Right ventricle myocardium superior (tissue), 1 donor: ENCODE measurements around the gene SZRD1. TPM values are rescaled to one million over a fixed set of nuclear protein-coding genes. Genes with fewer than 3 reads are reported as not detected.
A peak's percentile ranks its signal among the peaks of the same experiment; 100 is the strongest.
"Not testable (repeated sequence)": the region's sequence is repeated elsewhere in the genome, so short reads cannot be mapped to it uniquely, and the experiment has no call there.

Experiments
- ATAC-seq: fragments of 200-7000 bp; cut with Tn5 transposase; one replicate; pipeline ENCODE4 v1.9.1; 2020; ENCODE audit warnings: mild to moderate bottlenecking; ENCODE audit not compliant: poor library complexity
- DNase-seq: peaks from one replicate; pipeline ENCODE4 v3.0.0-alpha.2; 2020
- intact Hi-C: fragments of 100-400 bp; cut with DNase I; formaldehyde crosslinking; loops from one replicate; pipeline ENCODE4 v1.11.2; 2022
- total RNA-seq: library from RNA; stranded (reverse); fragmentation: NEBNext Ultra II Directional; extraction: Animal tissue kit (Norgen Biotek cat#: 25700); gene quantifications from one replicate; pipeline ENCODE4 v1.2.1, GENCODE V29; 2021
- donor health status: DM: no; HTN: yes; CAD: no; lungs with severe emphysema.

The SZRD1 gene
- total RNA-seq, 1 donor from 2014 or later = 91.1 TPM

DNA sequence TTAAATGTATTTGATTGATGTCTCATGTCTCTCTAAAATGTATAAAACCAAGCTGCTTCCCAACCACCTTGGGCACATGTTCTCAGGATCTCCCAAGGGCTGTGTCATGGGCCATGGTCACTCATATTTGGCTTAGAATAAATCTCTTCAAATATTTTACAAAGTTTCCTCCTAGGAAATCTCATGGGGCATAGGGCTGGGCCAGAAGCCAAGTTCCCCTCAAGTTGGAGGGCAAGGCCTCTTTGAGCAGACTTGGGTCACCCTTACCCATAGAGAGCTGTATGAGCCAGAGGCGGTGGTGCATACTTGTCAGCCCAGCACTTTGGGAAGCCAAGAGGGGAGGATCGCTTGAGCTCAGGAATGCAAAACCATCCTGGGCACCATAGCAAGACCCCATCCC lies 12.4 kb upstream of the SZRD1 start:
- DNase-seq = no peak
- intact Hi-C loops = loop anchor here (5.0 kb wide), 2 partner anchors 107 to 272 kb away; no protein-coding TSS in a partner anchor
- ATAC-seq = no peak

DNA sequence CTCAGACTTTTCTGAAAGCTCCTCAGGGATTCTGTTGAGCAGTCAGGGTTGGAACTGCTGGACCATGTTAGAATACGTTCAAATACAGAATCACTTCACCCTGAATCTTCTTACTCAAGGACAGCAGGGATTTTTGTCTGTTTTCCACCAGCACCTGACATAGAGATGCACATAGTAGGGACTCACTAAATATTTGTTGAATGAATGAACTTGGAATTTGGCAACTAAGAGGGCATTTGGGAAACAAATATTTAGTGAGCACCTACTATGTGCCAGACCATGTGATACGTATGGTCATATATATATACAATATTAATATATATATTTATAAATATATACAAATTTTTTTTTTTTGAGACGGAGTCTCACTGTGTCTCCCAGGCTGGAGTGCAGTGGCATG lies 10.2 kb upstream of the SZRD1 start:
- no peak for ATAC-seq
- DNase-seq = no peak
- intact Hi-C loops = loop anchor here (5.0 kb wide), 1 partner anchor 275 kb away; no protein-coding TSS in a partner anchor

DNA sequence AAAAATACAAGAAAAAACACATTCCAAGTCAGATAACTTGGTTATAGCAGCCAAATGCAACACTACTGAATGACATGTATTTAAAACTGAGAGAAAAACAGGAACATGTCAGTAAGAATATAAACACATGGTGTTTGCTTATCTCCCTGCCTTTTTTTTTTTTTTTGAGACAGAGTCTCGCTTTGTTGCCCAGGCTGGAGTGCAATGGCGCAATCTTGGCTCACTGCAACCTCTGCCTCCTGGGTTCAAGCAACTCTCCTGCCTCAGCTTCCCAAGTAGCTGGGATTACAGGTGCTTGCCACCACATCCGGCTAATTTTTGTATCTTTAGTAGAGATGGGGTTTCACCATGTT lies 1.9 kb upstream of the SZRD1 start:
- intact Hi-C loops, DNase-seq: not testable (repeated sequence)
- ATAC-seq = peak; percentile 5

DNA sequence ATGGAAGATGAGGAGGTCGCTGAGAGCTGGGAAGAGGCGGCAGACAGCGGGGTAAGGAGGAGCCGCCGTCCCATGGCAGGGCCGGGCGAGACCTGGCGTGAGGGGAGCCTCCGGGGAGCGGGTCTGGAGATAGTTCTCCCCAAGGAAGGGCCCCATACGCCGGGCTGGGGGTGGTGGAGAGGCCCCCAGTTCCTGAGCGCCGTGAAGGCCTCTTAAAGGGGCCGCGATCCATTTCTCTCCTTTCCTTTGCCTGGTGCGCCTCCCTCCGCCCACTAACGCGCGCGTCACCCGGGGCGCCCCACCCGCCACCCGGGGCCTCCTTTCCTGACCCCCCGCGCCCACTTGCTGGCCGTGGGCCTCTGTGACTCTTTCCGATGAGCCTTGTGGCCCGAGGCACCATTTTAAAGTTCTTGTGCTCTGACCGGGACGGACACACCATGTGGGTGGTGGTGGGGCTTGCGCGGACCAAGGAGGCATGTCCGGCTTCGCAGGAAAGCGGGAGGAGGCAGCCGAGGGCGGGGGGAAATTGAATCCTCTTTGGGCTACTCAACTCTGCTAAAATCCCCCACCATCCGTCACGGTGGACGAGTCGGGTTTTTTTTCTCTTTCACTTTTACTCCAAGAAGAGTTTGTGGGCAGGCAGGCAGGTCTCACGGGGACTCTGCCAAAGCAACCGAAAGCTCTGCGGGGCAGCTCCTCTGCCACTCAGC lies 371 bp downstream of the SZRD1 start:
- ATAC-seq (peak; percentile 85), DNase-seq (peak; percentile 87)
- intact Hi-C loops = no loop called here

DNA sequence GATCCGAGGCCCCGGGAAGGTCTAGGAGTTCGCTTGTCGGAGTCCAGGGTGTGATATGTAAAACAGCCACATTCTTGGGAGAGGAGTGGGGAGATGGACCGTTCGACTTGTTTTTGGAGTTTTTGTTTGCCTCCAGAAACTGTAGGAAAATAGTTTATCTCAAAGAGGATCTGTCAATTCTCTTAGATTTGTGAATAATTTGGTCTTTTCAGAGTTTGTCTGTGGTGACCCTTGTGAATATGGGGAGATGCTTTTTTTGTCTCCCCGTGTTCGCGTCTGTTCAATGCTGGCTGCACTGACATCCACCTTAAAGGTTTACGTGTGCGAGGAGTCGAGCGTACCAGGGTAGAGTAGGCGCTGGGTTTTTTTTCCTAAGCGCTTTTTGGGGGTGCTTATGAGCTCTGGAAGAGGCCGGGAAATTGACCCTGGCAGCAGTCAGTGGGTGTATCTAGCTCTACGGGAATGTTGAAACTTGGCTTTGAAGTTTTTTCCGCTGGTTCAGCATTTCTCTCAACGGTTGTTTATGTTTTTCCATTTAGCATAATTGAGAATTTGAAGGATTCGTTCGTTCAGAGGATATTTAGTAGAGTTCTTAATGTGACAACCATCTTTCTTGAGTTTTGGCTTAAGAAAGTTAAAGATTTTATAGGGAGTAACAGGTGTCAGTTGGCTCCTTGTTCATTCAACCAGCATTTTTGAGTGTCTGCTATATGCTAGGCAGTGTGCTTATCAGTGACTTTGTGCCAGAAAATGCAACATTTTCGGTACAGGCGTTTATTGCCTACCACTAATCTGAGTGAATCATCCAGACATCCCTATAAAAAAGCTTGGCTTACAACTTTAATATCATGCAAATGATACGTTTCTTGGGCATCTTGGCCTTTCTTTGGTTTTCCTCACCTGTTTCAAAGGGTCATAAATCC lies 1.2 kb downstream of the SZRD1 start:
- intact Hi-C loops = no loop called here
- ATAC-seq (no peak), DNase-seq (no peak)

DNA sequence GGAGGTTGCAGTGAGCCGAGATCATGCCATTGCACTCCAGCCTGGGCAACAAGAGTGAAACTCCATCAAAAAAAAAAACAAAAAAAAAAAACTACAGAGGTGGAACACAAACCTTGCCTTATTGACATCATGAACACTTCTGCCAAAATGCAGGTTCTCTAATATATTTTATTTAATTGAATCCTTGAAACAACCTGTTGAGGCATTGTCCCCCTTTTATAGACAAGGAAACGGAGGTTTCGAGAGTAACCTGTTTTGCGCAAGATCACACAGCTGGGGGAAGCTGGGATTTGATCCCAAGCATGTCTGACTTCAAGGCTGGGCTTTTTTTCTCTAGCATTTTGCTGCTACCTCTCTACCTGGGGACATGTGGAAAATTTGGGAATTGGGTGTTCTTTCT lies 2.8 kb downstream of the SZRD1 start:
- ATAC-seq (no peak), DNase-seq (no peak)
- intact Hi-C loops = no loop called here

DNA sequence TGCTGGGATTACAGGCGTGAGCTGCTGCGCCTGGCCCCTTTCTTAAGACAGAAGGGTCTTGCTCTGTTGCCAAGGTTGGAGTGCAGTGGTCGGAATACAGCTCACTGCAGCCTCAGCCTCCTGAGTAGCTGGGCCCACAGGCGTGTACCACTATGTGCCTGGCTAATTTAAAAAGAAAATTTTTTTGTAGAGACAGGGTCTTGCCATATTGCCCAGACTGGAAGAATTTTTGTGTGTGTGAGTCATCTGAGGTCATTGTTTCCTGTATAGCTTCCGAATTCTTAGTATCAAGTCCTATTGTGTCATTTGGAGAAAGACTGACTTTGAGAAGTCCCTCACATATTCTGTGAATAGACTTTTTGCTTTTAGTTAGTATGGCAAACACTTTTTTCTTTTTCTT lies 4.7 kb downstream of the SZRD1 start:
- intact Hi-C loops = no loop called here
- no peak for ATAC-seq

DNA sequence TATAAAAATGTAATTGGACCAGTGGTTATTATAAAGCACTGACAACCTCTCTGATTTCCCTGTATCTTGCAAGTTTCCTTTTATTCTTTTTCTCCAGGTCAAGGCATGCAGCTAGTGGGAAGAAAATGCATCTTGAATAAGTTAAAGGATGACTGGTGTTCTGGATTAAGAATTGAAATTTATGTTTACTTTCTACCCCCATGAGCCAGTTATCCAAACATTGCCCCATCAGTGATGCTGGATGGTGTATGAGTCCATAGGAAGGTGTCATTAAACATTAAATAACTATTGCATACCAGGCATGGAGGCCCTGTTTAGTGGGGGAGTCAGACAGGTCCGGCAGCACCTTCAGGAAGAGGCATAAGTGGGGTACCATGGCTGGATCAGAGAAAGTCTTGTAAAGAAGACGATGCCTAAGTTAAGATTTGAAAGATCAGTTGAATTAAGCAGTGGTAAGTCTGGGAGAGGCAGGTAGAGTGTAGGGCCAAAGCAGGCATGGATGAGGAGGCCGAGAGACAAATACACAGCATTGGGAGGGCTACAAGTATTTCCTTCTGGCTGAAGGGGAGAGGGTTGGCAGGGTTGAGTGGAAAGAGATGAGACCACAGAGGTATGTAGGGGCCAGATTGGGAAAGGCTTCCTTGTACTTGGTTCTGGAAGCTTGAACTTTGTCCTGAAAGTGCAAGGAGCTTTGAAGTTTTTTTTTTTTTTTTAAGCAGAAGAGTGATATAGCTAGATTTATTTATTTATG lies 5.7 kb downstream of the SZRD1 start:
- intact Hi-C loops = no loop called here

More for the DNA sequence above, 4.7 kb downstream of the SZRD1 start:
- no peak for DNase-seq

DNA sequence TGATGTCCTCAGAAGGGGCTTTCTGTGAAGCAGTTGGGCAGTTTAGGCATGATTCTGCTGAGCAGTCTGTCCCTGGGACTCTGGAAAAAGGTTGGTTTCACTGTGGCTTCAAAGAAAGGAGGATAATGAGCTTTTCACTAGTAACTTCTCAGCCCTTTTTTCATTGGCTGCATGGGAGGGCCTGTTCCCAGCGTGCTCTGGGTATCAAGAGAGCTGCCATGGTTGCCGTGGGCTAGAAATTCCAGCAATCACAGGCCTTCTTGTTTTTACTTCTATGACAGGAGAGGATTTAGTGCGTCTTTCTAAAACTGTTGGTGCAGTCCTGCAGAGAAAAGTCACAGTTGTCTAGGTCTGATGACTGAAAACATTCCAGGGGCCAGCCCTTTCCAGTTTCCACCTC lies 7.2 kb downstream of the SZRD1 start:
- ATAC-seq (no peak), DNase-seq (no peak)
- intact Hi-C loops = no loop called here

More for the DNA sequence above, 5.7 kb downstream of the SZRD1 start:
- DNase-seq (no peak), ATAC-seq (no peak)

DNA sequence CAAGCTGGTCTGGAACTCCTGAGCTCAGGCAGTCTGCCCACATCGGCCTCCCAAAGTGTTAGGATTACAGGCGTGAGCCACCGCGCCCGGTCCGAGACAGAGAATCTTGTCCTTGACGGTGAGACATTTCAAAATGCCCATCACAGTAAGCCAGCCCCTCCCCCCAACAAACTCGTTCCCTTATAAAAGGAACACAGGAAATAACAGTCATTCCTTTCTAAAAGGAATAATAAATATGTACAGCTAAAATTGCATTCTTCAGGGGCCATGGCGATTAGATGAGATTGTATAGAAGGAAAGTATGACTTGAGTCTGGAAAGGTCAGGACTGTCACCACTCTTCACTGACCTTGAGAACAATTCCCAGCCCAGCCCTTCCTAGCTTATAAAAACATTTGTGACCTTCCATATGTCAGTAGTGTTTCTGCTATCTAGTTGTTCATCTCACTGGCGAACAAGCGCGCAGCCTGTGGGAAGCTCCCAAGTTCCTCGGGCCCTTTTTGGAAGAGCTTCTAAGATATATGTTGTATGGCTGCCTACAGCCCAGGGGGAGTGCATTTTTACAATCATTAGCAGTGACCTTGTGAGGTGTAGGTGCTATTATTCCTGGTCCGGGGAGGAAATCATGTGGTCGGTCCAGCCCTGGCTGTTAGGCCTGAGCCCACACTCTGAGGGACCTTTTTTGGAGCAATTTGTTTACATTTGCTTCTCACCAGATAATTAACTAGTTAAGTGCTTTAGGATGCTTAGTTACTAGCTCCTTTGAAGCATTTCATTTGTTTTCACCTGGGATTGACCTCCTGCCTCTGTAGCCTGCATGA lies 8.7 kb downstream of the SZRD1 start:
- DNase-seq (no peak), ATAC-seq (peak; percentile 43)
- intact Hi-C loops = no loop called here

DNA sequence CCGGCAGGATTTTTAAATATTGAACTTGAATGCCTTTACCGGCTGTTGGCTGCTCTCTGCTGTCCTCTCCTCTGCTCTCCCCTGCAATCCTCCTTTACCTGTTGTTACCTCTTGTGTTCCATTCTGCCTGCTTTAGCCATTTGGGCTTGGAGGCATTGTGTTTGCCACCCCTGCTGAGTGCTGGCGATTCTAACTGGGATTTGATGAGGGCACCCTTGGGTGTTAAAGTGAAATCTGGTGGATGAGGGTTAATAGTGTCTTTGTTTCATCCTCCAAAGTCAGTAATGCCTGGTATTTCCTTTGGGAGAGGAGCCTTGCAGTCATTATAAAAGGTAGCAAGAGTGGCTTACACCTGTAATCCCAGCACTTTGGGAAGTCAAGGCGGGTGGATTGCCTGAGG lies 9.9 kb downstream of the SZRD1 start:
- intact Hi-C loops = no loop called here
- DNase-seq = no peak

DNA sequence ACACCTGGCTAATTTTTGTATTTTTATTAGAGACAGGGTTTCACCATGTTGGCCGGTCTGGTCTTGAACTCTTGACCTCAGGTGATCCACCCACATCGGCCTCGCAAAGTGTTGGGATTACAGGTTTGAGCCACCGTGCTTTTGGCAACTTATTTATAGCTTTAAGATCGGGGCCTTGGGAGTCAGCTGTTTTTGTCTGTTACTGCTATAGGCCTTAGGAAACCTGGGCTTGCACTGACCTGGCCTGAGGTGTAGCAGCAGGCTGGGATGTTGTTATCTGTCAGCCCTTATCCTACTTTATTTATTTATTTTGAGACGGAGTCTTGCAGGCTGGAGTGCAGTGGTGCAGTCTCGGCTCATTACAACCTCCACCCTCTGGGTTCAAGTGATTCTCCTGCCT lies 11.4 kb downstream of the SZRD1 start:
- intact Hi-C loops = no loop called here
- no peak for DNase-seq
- no peak for ATAC-seq

More for the DNA sequence above, 9.9 kb downstream of the SZRD1 start:
- ATAC-seq = no peak

DNA sequence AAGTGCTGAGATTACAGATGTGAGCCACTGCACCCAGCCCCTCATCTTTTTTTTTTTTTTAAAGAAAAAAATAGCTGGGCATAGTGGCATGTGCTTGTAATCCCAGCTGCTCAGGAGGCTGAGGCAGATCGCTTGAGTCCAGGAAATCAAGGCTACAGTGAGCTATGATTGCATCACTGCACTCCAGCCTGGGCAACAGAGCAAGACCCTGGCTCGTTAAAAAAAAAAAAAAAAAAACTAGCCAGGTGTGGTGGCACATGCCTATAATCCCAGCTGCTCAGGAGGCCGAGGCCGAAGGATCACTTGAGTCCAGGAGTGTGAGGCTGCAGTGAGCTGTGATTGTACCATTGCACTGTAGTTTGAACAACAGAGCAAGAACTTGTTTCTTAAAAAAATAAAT lies 13.8 kb downstream of the SZRD1 start:
- ATAC-seq (no peak), DNase-seq (no peak)
- intact Hi-C loops = no loop called here

DNA sequence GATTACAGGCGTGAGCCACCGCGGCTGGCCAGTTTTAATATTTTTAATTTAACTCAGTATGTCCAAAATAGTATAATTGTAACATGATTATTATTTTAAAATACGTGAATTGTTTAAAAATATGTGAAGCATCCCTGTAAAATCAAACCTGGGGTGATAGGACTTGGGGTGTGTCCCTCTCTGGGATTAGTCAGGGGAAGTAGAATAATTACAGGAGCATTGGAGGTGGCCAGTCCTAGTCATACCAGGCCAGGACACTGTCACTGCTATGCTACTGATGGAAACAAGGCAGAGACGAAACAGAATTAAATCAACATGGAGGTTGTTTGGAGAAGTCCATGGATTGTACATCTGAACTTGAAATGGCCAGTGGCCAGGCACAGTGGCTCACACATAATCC lies 16.8 kb downstream of the SZRD1 start:
- no peak for DNase-seq
- no peak for ATAC-seq
- intact Hi-C loops = no loop called here

DNA sequence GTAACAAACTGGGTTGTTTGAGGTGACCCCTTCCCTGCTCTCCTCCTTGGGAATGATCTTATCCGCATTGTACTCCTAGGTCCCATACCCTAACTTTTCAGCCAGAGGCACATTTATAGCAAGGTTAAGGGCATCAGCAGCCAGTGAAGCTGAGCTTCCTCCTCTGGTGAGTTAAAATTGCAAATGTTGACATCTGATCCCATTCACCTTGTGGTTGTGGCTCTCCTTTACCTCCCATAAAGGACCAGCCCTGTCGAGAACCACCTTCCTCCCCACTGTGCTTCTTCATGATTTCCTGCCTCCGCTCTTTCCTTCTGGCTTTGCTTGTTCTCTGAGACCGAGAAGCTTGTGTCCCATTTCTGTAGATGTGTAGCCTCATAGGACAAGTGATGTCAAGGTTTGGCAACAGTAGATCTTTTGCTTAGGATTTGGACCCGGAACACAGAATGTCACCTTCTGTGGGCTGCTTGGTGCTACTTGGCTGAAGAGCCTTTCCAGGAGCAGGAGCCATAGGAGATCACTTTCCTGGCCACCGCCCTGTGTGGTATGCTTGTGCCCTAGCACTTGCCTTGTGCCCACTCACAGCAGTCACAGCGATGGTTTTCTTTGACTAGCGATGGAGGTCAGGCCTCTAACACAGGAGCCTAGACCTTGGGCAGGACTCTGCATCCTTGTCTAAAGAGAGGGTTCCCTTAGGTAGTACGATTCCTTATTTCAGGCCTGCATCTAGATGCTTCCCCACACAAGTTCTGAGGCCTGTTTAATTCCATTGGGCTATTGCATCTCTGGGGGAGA lies 18.8 kb downstream of the SZRD1 start:
- intact Hi-C loops = no loop called here
- ATAC-seq (no peak), DNase-seq (peak; percentile 20)

DNA sequence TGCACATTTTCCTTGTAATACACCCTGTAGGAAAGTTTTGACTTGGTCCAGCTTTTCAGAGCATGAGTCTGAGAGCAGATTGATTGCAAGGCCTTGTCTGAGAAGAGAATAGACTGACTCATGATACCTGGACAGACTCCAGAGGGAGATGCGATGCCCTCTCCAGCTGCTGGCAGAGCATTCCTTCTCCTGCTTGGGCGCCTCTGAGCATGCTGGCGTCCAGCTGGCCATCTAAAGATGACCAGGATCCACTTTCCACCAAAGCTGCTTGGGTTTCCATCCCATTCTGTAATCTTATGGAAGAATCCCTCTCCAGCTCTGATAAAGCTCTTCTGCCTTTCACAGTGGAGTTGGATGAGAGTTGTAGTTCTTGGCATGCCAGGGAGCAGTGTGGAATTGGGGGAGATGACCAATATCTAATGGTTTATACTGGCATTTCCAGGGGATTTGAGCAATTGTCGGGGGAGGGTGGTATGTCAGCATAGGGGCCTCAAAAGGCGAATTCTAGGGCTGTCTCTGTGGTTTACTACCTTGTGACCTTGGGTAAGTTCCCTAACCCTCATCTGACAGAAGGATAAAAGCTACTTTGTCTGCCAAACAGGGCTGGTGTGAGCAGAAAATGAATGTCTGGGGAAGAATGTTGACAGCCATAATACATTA lies 19.5 kb downstream of the SZRD1 start:
- DNase-seq (peak; percentile 39), ATAC-seq (peak; percentile 74)
- intact Hi-C loops = no loop called here
